ENCODE results near the gene TIFAB.

Gene TIFAB

DNA sequence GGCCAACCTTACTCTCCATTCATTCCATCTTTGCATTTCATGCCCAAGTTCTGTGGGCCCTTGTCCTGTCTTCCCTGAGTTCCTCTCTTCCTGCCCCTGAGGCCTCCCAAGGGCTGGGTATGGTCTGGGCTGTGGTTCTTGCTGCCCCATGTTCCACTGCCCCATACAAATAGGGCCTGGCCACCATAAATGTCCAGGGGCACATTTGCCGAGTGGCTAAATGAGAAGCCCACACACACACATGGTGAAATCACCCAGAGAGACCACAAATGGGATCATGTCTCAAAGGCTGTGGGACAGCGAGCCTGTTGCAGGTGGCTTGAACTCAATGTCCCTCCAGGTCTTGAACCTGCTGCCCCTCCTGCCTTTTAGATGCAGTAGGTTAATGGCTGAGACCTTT, 1.2 kb downstream of the TIFAB start:
- TF ChIP-seq, protein P1, sequence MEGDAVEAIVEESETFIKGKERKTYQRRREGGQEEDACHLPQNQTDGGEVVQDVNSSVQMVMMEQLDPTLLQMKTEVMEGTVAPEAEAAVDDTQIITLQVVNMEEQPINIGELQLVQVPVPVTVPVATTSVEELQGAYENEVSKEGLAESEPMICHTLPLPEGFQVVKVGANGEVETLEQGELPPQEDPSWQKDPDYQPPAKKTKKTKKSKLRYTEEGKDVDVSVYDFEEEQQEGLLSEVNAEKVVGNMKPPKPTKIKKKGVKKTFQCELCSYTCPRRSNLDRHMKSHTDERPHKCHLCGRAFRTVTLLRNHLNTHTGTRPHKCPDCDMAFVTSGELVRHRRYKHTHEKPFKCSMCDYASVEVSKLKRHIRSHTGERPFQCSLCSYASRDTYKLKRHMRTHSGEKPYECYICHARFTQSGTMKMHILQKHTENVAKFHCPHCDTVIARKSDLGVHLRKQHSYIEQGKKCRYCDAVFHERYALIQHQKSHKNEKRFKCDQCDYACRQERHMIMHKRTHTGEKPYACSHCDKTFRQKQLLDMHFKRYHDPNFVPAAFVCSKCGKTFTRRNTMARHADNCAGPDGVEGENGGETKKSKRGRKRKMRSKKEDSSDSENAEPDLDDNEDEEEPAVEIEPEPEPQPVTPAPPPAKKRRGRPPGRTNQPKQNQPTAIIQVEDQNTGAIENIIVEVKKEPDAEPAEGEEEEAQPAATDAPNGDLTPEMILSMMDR (conservative IDR thresholded peaks at IDR 0.05; ENCODE audit: low read length): no peak
- no peak overlapping the region for H3K4me3 ChIP-seq (ENCODE audit: low read length)
- DNase-seq (ENCODE audit: low read depth): no peak

DNA sequence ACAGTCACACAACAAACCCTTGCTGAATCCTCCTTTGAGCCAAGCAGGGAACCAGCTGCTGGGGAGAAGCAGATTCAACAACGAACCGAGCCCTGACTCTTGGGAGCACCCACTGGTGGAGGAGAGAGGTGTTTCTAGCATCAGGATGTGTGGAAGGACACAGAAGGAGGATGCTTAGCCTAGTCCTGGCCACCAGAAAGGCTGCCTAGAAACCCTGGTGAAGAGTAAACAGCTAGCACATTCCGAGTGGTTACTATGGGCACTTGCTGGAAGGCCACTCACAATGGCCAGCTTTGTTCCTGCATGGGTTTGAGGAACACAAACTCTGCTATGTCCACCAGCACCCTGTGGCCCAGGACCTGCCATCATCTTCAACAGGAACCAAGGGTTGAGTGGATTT, 1.8 kb downstream of the TIFAB start:
- DNase-seq (ENCODE audit: low read depth): no peak
- no peak overlapping the region for H3K4me3 ChIP-seq (ENCODE audit: low read length)
- TF ChIP-seq, protein P1 (conservative IDR thresholded peaks at IDR 0.05; ENCODE audit: low read length): no peak

DNA sequence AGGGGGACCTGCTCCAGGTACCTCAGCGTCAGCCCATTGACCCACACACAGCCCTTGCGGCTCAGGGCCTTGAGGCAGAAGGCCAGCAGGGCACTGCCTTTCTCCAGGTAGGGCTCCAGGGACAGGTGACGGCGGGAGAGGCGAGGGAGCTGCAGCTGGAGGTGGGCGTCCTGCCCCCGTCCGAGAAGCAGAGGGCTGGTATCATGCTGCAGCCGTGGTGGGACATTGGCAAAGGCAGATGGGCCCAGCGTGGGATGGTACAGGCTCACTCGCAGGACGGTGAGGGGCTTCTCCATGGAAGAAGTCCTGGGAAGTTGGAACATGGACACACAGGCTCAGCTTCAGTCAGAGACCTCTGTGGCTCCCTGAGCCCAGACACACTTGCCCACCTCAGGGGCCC, 2.5 kb downstream of the TIFAB start:
- TF ChIP-seq, protein P1 (conservative IDR thresholded peaks at IDR 0.05; ENCODE audit: low read length): no peak
- DNase-seq (ENCODE audit: low read depth): no peak
- H3K4me3 ChIP-seq (ENCODE audit: low read length): no peak overlapping the region

DNA sequence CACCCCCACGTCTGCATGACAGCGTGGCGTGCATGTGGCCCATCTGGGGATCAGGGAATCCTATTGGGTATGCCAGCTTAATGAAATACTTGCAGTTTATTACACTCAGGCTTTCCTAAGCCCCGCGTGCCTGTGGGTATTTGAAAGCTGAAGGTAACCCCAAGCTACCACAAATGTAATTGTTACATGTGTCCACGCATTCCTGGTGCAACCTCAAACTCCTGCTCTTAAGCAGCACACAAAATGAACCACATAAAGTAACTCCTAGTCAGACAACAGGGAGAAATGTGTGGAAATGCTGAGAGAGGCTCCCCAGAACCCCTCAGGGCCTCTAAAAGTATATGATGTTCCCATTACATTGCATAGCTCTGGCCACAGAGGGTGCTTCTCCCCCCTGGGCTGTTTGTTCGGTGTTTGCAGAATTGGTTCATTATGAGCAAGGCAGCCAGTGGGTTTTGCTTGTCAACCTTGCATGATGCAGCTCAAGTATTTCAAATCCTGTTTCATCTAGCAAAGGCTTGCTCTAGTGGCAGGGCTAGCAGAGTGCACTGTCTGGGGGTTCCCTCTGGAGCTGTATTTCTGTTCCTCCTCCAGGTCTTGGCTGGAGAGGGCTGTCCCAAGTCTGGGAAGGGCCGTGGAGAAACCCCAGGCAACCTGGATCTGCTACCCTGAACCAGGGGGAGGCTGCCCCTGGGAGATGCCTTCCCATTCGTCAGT, 3.2 kb downstream of the TIFAB start:
- H3K4me3 ChIP-seq (ENCODE audit: low read length): no peak overlapping the region
- TF ChIP-seq, protein P1 (conservative IDR thresholded peaks at IDR 0.05; ENCODE audit: low read length): no peak
- peak; percentile 84 for DNase-seq (ENCODE audit: low read depth)

DNA sequence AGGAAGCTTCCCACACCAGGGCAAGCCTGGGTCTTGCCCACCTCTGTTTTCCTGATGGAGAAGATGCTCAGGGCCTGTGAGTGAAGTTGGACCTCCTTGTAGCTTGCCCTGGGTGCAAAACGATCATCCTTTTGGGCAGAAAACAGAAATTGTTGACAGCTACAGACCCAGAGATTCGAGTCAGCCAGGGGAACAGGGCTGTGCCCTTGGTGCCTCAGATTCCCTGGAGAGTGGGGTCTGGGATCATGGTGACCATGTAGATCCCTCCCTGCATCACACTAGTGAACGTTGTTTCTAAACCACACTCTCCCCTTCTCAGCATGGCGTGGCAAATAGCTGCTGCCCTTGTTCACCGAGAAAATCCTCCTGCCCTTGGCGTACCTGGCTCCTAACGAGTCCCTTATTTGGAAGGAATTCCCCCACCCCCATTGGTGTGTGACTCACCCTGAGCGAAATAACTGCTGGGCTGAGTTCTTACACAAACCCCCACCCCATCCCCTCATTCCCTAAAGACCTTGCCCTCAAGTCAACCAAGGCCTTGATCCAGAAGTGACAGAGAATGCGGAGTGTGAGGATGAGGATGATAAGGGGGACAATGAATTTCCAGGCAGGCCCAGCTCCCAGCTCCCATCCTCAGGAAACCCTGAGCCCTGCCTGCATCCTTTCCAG, 3.9 kb downstream of the TIFAB start:
- TF ChIP-seq, protein P1 (conservative IDR thresholded peaks at IDR 0.05; ENCODE audit: low read length): no peak
- H3K4me3 ChIP-seq (ENCODE audit: low read length): no peak overlapping the region
- no peak for DNase-seq (ENCODE audit: low read depth)

DNA sequence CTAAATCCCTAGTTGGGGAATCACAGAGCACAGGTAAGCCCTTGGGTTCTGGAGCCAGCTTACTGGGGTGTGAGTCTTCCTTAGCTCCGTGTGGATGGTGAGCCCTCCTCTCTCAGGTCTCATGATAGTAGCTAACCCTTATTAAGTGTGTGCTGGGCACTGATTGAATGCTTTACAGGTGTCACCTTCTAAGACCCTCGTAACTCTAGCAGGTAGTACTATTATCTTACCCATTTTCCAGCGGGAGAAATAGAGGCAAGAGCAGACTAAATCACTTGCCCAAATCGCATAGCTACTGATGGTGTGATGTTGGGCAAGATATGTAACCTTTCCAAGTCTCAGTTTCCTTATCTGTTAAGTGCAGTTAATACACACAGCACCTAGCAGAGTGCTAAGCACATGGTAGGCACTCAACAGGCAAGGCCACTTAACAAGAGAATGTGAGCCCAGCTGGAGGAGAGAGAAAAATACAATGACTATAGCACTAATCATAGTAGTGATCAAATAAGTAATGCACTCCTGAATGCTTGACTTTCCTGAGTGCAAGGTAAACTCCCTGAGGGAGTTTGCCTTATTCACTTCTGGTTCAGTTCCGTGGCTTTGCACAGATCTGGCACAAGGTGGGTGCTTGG, 4.7 kb downstream of the TIFAB start, which contains the start of gene DCANP1:
TSS of gene DCANP1 (minus strand) at position 51 of the 632 bp plus-strand sequence. CDS start 240 bp downstream, outside the sequence.
- H3K4me3 ChIP-seq (ENCODE audit: low read length): no peak within 1 kb of the TSS
- TF ChIP-seq, protein P1 (conservative IDR thresholded peaks at IDR 0.05; ENCODE audit: low read length): no peak

More for the DNA sequence above, 4.7 kb downstream of the TIFAB start, which contains the start of gene DCANP1:
- no peak for DNase-seq (ENCODE audit: low read depth)

Data from AG10803 (cell line).